Measurements from ENCODE around the gene IL27RA. TPM values are rescaled to one million over a fixed set of nuclear protein-coding genes. Genes with fewer than 3 reads are reported as not detected.

IL27RA gene
- total RNA-seq, 1 experiment from 2014 or later: 13.6 TPM

GRCh38 chr19:13990085-13990484, 41.5 kb upstream of the IL27RA start:
- Histone ChIP-seq H3K79me2 (ENCODE audit: insufficient read depth, low read length) (no peaks in the 10 kb centered on the region), H3K79me1 (ENCODE audit: insufficient read depth, low read depth, low read length, poor library complexity, severe bottlenecking) (no peaks in the 10 kb centered on the region), H2AK5ac (ENCODE audit: insufficient read length, low read length) (no peak overlapping the region), H3K9ac (ENCODE audit: extremely low read depth, insufficient read length, low read length) (no peak overlapping the region), H3K23ac (ENCODE audit: insufficient read length, low read depth, low read length) (no peak overlapping the region), H3K14ac (ENCODE audit: insufficient read depth, low read length) (no peak overlapping the region), H3T11ph (ENCODE audit: low read length) (no peak overlapping the region), H4K91ac (ENCODE audit: insufficient read length, low read depth, low read length) (no peak overlapping the region), H2BK12ac (ENCODE audit: insufficient read length, low read depth, low read length) (no peak overlapping the region), H4K5ac (ENCODE audit: insufficient read length, low read depth, low read length) (no peak overlapping the region), H3K4me1 (ENCODE audit: insufficient read depth, low read length) (peaks cover 3% of the 10 kb centered on the region; the same call in 1 of the 2 replicates), H2BK5ac (ENCODE audit: insufficient read length, low read length) (no peak overlapping the region), H3K4ac (ENCODE audit: low read depth, low read length) (no peak overlapping the region), H2BK20ac (ENCODE audit: low read depth, low read length, poor library complexity, severe bottlenecking) (no peak overlapping the region), H3K23me2 (ENCODE audit: insufficient read length, low read depth, low read length, poor library complexity, severe bottlenecking) (no peaks in the 10 kb centered on the region), H4K20me1 (ENCODE audit: control insufficient read depth, insufficient read depth, insufficient read length) (no peaks in the 10 kb centered on the region), H3K27me3 (ENCODE audit: insufficient read depth, low read length) (no peaks in the 10 kb centered on the region), H3K56ac (ENCODE audit: insufficient read length, low read depth, low read length) (no peak overlapping the region), H3K18ac (ENCODE audit: insufficient read length, low read depth, low read length) (no peak overlapping the region), H2AFZ (ENCODE audit: low read length) (no peak overlapping the region), H4K8ac (replicated peaks; ENCODE audit: insufficient read length, low read depth, low read length) (no peak overlapping the region), H2BK15ac (ENCODE audit: low read depth, low read length) (no peak overlapping the region), H3K27ac (ENCODE audit: insufficient read length, low read depth, low read length) (no peak overlapping the region), H3K9me3 (ENCODE audit: control insufficient read depth, low read depth, low read length) (no peaks in the 10 kb centered on the region), H3K4me2 (ENCODE audit: insufficient read depth, insufficient read length, low read length) (no peak overlapping the region), H2BK120ac (ENCODE audit: low read depth, low read length, poor library complexity, severe bottlenecking) (no peak overlapping the region)
- Mint-ChIP-seq H3K4me3 (no peak overlapping the region), H3K27ac (peak overlapping the region; percentile 14 to 89 (median 56); a peak in 6 of 7 replicates), H3K36me3 (ENCODE audit: insufficient read depth in 1 of 3, low read depth in 3 of 3) (peaks cover 2 to 35% (median 18%) of the 10 kb centered on the region in 3 experiments; a peak in 6 of 7 replicates), H3K4me1 (peaks cover 35 to 43% of the 10 kb centered on the region in 2 experiments), H3K9me3 (no peaks in the 10 kb centered on the region; a peak in 1 of 5 replicates), H3K27me3 (ENCODE audit: low read depth) (no peaks in the 10 kb centered on the region)
- DNase-seq: no peak
- WGBS (ENCODE audit: extremely low coverage, insufficient read length, low lambda C conversion rate): no CpG with 5 or more reads among the region's 8 CpGs
- TF ChIP-seq CTCF (conservative IDR thresholded peaks at IDR 0.05): no peak
